GM19467 (cell line): ENCODE results near the gene TANC1.

ENCODE experiments used
- ATAC-seq: cut with Tn5 transposase; IDR thresholded peaks from one replicate; pipeline ENCODE4 v1.9.1; 2021; ENCODE audit warnings: mild to moderate bottlenecking, moderate library complexity; ENCODE audit not compliant: unreplicated experiment

The TANC1 gene

DNA sequence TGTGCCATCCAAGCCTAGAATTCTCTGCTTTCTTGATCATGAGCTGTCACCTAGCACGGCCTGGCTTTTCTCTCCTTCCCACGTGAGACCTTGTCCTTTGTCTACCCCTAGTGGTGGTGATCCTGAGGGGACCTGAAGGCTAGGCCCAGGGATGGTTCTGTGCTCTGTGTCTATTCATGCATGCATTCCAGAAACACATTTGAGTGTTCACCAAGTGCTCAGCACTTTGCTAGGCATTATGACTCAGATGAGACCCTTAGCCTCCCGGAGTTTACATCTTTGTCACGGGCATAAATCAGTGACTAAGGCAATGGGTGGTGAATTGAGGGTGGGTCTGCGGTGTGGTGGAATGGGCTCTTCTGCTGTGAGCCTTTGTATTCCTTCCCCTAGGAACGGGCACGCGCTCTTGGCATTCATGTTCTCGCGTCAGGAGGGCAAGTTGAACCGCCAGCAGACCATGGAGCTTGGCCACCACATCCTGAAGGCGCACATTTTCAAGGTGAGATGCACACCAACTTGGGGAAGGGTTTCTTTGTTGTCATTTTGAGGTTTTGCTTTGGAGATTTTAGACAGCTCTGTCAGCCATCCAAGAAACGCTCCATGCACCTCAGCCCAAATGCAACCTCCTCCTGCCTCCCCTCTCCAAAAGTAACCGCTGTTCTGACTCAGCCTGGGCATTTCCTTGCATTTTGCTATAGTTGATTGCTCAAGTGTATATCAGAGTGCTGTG, 217.1 kb downstream of the TANC1 start:
- ATAC-seq = peak; percentile 43

GRCh38 chr2:159186462-159186861, 218.0 kb downstream of the TANC1 start:
- no peak for ATAC-seq

DNA sequence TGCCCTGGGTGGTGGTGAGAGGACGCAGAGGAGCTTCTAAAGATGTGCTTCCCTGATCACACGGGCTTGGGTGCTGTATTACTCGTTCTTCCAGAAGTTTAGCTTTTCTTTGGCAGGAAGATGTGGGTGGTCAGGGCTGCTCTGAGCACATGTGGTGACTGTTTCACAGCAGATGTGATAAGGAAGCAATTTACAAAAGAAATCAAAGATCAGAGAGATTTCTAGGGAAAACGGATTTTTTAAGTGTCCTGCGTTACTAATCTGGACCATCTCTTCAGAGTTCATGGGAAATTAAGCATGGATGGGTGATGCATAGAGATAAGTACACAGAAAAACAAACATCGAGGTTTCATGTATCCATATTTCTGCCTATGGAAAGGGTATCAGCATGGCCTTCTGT, 218.7 kb downstream of the TANC1 start:
- no peak for ATAC-seq

DNA sequence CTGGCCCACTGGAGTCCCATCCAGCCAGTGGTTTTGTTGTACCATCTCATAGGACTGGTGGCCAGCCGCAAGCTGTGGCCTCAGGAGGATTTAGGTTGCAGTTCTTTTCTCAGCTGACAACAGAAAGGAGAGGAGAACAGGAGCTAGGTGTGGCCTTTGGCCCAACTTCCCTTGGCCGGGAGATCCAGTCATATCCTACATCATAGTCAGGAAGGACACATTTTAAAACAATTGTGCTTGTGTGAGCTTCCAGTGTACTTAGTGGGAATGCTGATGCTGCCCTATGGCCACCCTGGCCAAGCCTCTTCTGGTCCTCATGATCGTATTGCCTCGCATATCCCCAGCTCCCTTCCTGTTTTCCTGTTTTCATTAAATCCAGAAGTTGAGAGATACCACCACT, 220.0 kb downstream of the TANC1 start:
- no peak for ATAC-seq

- no peak for ATAC-seq
Measured at GRCh38 chr2:159192371-159192918, 224.0 kb downstream of the TANC1 start.

GRCh38 chr2:159193791-159194190, 225.4 kb downstream of the TANC1 start:
- no peak for ATAC-seq

DNA sequence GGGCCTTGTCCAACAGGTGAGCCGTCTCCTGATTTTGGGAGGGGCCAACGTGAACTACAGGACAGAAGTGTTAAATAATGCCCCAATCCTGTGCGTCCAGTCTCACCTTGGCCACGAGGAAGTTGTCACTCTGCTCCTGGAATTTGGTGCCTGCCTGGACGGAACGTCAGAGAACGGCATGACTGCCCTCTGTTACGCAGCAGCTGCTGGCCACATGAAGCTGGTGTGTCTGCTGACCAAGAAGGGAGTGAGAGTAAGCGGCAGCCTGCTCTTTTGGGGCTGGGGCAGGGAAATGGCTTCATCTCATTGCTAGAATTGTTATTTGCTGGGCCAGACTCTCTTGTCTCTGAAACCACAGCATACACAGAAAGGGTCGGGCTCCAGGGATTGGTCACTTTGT, 225.8 kb downstream of the TANC1 start:
- ATAC-seq = no peak

DNA sequence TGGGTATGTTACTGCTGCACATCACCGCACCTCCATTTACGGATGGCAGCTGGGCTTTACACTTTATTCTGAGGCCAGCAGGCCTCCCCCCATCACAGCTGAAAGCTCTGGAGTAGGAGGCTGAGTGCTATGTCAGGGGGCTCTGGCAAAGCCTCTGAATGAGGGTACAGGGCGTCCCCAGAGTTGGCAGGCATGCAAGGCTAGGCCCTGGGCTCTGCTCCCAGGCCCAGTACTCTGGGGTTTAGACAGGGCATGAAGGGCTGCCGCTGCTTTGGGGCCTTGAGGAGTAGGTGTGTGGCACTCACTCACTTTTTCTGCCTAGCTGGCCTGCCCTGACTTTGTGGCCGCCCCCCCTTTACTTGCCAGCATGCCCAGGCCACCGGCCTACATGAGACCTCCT, 227.3 kb downstream of the TANC1 start:
- ATAC-seq = no peak

DNA sequence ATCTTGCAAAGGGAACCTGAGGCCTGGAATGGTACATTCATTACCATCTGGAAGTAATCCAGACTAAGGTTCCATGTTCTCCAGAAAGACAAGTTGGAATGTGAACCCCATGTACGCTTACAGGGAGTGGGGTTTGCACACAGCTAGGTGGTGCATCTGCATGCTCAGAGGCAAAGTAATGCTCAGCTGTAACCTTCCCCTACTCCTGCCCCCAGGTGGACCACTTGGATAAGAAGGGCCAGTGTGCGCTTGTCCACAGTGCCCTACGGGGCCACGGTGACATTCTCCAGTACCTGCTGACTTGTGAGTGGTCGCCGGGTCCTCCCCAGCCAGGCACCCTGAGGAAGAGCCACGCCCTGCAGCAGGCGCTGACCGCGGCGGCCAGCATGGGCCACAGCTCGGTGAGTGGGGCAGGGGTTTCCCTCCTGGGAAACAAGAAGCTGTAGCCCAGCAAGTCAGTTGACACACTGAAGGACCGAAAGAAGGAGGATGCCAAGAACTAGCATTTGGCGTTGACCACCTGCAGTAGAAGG, 228.0 kb downstream of the TANC1 start:
- ATAC-seq = no peak

- ATAC-seq = no peak
Measured at GRCh38 chr2:159199236-159199635, 230.8 kb downstream of the TANC1 start.

DNA sequence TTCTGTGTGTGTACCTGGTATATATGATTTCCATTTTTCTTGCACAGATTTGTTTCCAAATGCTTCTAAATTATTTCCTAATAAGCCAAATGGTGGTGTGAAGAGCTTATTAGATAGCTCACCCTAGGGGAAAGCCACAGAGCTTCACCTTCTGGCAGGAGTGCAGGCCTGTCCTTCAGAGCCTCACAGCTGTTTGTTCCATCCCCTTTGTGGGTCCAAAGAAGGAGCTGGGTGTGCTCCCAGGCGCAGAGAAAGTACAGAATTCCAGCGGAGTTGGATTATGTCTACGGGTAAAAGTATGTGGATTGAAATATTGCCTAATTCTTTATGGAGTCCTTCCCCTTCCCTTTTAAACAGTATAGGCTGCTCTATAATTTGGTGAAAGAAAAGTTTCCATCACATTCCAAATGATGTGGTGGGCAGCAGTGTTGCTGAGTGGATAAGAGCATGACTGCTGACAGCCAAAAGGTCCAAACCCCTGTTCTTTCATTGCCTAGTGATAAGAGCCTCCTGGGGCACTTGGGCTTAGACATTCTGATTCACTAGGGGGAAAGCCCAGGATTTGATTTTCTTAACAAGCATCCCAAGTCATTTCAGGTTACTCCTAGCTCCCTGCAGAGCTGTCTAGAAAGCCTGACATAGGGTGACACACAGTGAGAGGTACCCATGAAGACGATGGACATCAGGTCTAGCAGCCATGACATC, 231.5 kb downstream of the TANC1 start:
- ATAC-seq = no peak

DNA sequence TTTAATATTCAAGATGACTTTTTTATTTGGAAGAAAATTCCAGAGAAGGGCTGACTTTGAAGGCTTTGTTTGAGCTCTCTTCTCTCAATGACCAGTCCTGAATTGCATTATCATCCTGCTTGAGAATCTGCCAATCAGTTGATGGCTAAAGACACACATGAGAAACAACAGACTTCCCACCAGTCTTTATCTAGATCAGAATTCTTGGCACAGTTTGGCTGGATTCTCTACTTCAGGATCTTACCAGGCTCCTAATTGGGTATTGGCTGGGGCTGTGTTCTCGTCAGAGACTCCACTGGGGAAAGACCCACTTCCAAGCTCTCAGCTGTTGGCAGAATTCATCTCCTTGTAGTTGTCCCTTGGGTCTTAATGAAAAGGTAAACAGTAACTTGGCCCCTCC, 232.1 kb downstream of the TANC1 start:
- ATAC-seq = no peak

GRCh38 chr2:159201360-159202063, 233.1 kb downstream of the TANC1 start:
- peak; percentile 97 for ATAC-seq

GRCh38 chr2:159202568-159203071, 234.2 kb downstream of the TANC1 start:
- ATAC-seq = no peak

- ATAC-seq = no peak
Measured at GRCh38 chr2:159204381-159205144, 236.1 kb downstream of the TANC1 start.

- ATAC-seq = no peak
Measured at GRCh38 chr2:159206736-159207380, 238.4 kb downstream of the TANC1 start.

GRCh38 chr2:159208438-159208837, 240.0 kb downstream of the TANC1 start:
- no peak for ATAC-seq

- peak; percentile 72 for ATAC-seq
Measured at GRCh38 chr2:159209341-159210306, 241.2 kb downstream of the TANC1 start.
